Common myeloid progenitor, CD34-positive (primary cell): Measurements from ENCODE around the gene LRPPRC.
A peak's percentile ranks its signal among the peaks of the same experiment; 100 is the strongest.

Experiments used
- CTCF ChIA-PET: fragments of 350-600 bp; sonication (Branson Sonifier 250); formaldehyde crosslinking; loops from one replicate; lab custom pipeline; 2021; ENCODE audit warnings: antibody characterized with exemption; lab: Charles Lee
- POLR2A ChIA-PET: fragments of 350-600 bp; sonication (Branson Sonifier 250); formaldehyde crosslinking; loops from one replicate; lab custom pipeline; 2021; ENCODE audit warnings: antibody characterized with exemption; lab: Charles Lee
- DNase-seq, 3 donors: peaks; one replicate each; pipeline versions ENCODE4 v3.0.0 to v3.0.0-alpha.2; 2013
- H3K27ac ChIP-seq, 2 experiments: 1 replicate in 1 of 2; 2 replicates in 1 of 2; pipeline ENCODE4 v1.7.0; 2013; ENCODE audit warnings: inconsistent platforms in 2 of 2, low read length in 2 of 2, mild to moderate bottlenecking in 2 of 2, low read depth in 1 of 2, moderate library complexity in 1 of 2; ENCODE audit not compliant: severe bottlenecking in 2 of 2, insufficient read depth in 1 of 2, poor library complexity in 1 of 2
- H3K27me3 ChIP-seq, 5 experiments: replicated peaks in 2 of 5; 1 replicate in 3 of 5; 2 replicates in 2 of 5; pipeline versions ENCODE4 v1.6.1 to v1.7.0; 2013; ENCODE audit warnings: low read length in 4 of 5, mild to moderate bottlenecking in 2 of 5, moderate library complexity in 2 of 5, inconsistent platforms in 1 of 5; ENCODE audit not compliant: insufficient read depth in 5 of 5, control insufficient read depth in 4 of 5
- H3K36me3 ChIP-seq, 4 experiments: 1 replicate in 2 of 4; 2 replicates in 2 of 4; pipeline versions ENCODE4 v1.6.1 to v1.7.0; 2013; ENCODE audit warnings: low read length in 3 of 4, control low read depth in 1 of 4, mild to moderate bottlenecking in 1 of 4; ENCODE audit not compliant: control insufficient read depth in 4 of 4, insufficient read depth in 4 of 4
- H3K4me1 ChIP-seq, 4 experiments: 1 replicate in 3 of 4; 2 replicates in 1 of 4; pipeline versions ENCODE4 v1.6.1 to v1.7.1; 2013; ENCODE audit warnings: low read length in 3 of 4, mild to moderate bottlenecking in 3 of 4, control low read depth in 1 of 4, inconsistent platforms in 1 of 4, moderate library complexity in 1 of 4; ENCODE audit not compliant: control insufficient read depth in 4 of 4, insufficient read depth in 4 of 4; ENCODE audit errors: control extremely low read depth in 1 of 4
- H3K4me3 ChIP-seq, 7 experiments: 1 replicate in 4 of 7; 2 replicates in 3 of 7; pipeline versions ENCODE4 v1.5.1 to v1.7.0; 2013; ENCODE audit warnings: mild to moderate bottlenecking in 7 of 7, low read length in 6 of 7, moderate library complexity in 6 of 7, inconsistent platforms in 2 of 7, low read depth in 2 of 7, control low read depth in 1 of 7; ENCODE audit not compliant: insufficient read depth in 4 of 7, control insufficient read depth in 1 of 7; ENCODE audit errors: extremely low read depth in 1 of 7
- H3K9me3 ChIP-seq, 5 experiments: 1 replicate in 4 of 5; 2 replicates in 1 of 5; pipeline versions ENCODE4 v1.6.1 to v1.7.1; 2013; ENCODE audit warnings: low read length in 4 of 5, mild to moderate bottlenecking in 2 of 5, inconsistent platforms in 1 of 5, low read depth in 1 of 5, moderate library complexity in 1 of 5; ENCODE audit not compliant: control insufficient read depth in 4 of 5, insufficient read depth in 2 of 5; ENCODE audit errors: control extremely low read depth in 1 of 5
- WGBS: methylation state at CpG from one replicate; pipeline ENCODE4 v1.1.5; 2013; ENCODE audit not compliant: insufficient coverage; 5-methylcytosine and 5-hydroxymethylcytosine counted together

LRPPRC gene

DNA sequence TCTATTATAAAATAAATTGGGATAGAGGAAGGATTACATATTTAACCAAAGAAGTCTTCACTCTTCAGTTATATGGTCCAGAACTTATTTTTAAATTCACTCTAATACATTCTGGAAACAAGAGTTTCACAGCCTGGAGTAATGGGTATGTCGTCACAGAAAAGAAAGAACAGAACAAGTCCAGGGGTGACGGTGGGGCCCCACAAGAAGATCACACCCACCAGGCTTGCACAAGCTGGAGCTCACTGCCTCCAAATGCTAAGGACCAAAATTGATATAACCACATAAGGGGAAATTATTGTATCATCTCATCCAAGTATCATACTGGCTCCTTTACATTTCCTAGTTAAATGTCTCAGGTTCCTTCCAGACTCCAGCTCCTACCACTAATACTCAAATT lies 11.3 kb downstream of the LRPPRC start:
- no peak overlapping the region for H3K4me3 ChIP-seq
- WGBS: 84% methylated on average over 2 of the region's 2 CpGs
- no peaks in the 10 kb centered on the region for H3K27me3 ChIP-seq
- H3K9me3 ChIP-seq: no peaks in the 10 kb centered on the region
- no peak for DNase-seq
- H3K36me3 ChIP-seq: peaks cover 10 to 51% (median 18%) of the 10 kb centered on the region in 4 experiments
- CTCF ChIA-PET: interaction anchor here (0.7 to 0.9 kb wide), 2 partner anchors 10 to 26 kb away, joined by 3 read pairs; no protein-coding TSS in a partner anchor
- POLR2A ChIA-PET: interaction anchor here (0.6 kb wide), 1 partner anchor 1752 kb away, joined by 3 read pairs; no protein-coding TSS in a partner anchor
- no peak overlapping the region for H3K27ac ChIP-seq
- H3K4me1 ChIP-seq: no peaks in the 10 kb centered on the region

DNA sequence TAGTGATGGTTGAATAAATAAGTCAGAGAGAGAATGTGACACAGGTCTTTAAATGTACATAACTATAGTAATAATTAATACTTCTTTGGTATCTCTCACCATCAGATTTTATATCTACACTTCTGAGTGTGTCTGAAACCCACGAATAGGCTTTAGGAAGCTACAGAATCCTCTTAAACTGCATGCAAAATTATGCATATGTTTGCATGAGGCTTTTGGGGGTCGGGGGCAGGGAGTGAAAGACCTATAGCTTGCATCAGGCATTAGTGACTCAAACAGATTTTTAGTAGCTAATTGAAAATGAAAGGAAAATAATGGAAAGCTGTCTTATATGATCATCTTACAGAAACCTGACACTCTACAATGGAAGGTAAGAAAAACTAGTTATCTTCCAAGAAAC lies 14.9 kb downstream of the LRPPRC start:
- Histone ChIP-seq H3K4me1 (no peaks in the 10 kb centered on the region), H3K36me3 (peaks cover 10 to 54% (median 36%) of the 10 kb centered on the region in 4 experiments), H3K9me3 (no peaks in the 10 kb centered on the region), H3K27ac (no peak overlapping the region), H3K27me3 (no peaks in the 10 kb centered on the region), H3K4me3 (no peak overlapping the region)
- WGBS: 100% methylated on average over 1 of the region's 2 CpGs
- ChIA-PET POLR2A (no interaction called here), CTCF (interaction anchor here (0.9 to 1.4 kb wide), 3 partner anchors 10 to 265 kb away, joined by 3 to 5 read pairs (median 3); no protein-coding TSS in a partner anchor)
- DNase-seq: no peak

DNA sequence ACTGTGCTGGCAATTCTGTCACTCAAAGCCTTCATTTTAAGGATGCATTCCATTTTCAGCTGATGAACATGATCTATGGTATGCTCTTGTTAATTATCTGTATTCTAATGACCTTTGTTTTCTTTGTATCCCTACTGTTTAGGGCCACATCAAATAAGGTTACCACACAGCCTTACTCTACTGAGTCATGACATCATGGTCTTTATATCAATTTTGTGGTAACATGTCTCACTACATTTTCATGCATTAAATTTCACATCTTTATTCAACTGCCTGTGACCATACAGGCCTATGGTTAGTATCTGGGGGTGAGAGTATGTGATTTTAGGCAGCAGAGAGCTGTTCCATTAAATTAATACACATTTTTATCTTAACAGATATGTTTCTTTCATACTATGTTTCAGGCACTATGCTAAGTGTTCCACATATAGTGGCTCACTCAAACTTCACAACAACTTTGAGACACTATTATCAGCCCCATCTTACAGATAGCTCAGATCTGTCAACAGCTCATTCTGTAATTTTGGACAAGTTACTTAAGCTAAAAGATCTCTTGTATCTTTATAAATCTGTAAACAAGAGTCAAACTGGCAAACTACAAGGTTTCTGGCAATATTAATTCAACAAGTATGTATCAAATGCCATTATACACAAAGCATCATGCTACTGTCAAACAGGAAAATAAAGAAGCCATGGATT lies 18.0 kb downstream of the LRPPRC start:
- no peaks in the 10 kb centered on the region for H3K27me3 ChIP-seq
- H3K4me3 ChIP-seq: no peak overlapping the region
- H3K9me3 ChIP-seq: no peaks in the 10 kb centered on the region
- no peaks in the 10 kb centered on the region for H3K4me1 ChIP-seq
- no peak for DNase-seq
- H3K27ac ChIP-seq: no peak overlapping the region
- ChIA-PET POLR2A (no interaction called here), CTCF (no interaction called here)
- peaks cover 26 to 77% (median 54%) of the 10 kb centered on the region in 4 experiments for H3K36me3 ChIP-seq

DNA sequence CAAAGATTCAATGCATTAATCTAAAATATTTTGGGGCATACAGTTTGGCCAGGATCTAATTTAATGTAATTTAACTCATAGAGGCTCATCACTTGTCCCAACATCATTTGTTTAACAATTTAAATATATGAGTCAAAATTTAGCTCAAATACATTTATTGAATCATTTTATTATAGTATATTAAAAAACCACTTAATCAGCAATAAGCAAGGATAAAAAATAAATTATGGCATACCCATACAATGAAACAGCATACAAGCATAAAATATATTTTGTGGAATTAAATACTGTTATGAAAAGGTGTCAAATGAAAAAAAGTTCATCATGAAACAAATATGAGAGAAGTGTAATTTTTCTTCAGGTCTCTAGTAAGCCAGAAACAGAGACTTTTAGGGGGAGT lies 34.9 kb downstream of the LRPPRC start:
- Histone ChIP-seq H3K4me3 (no peak overlapping the region), H3K9me3 (no peaks in the 10 kb centered on the region), H3K27ac (no peak overlapping the region), H3K27me3 (no peaks in the 10 kb centered on the region), H3K36me3 (peaks cover 33 to 93% (median 61%) of the 10 kb centered on the region in 4 experiments), H3K4me1 (no peaks in the 10 kb centered on the region)
- ChIA-PET POLR2A (no interaction called here), CTCF (interaction anchor here (1.3 kb wide), 1 partner anchor 13 kb away, joined by 3 read pairs; no protein-coding TSS in a partner anchor)
- no peak for DNase-seq

DNA sequence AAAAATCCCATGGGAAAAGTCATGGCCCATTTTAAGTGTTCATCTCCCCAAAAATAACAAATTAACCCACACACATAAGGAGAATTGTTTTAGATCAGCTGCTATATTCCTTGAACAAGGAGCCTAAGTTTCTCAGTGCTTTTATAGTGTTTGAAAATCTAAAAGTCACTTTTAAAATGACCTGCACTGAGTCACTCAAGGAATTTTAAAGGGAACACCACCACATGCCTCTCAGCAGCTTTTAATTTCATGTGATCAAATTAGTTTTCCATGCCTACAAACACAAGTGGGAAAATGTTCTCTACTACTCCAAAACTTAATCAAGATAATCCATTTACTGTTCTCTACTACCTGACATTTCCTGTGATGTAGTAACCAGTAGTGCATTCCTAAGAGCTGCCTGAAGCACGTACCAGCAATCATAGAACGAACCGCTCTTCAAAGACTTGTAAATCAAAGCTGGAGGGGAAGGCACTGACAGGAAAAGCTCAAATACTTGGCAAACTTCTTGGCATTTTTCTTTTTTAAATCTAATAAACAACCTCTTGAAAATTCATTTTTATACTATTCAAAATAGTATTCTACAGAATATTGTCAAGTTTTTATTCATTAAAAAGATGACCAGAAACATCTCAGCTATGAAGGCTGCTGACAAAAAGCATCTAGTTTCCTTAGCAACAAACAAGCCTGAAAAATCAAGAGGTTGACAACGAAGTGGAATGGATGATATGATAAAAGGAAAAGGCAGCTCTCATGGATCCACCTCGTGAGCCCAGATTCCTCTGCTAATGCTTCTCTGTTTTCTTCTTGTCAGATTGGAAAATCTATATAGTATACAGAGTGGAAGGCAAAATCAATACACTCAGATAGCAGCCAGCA lies 37.2 kb downstream of the LRPPRC start:
- POLR2A ChIA-PET: no interaction called here

DNA sequence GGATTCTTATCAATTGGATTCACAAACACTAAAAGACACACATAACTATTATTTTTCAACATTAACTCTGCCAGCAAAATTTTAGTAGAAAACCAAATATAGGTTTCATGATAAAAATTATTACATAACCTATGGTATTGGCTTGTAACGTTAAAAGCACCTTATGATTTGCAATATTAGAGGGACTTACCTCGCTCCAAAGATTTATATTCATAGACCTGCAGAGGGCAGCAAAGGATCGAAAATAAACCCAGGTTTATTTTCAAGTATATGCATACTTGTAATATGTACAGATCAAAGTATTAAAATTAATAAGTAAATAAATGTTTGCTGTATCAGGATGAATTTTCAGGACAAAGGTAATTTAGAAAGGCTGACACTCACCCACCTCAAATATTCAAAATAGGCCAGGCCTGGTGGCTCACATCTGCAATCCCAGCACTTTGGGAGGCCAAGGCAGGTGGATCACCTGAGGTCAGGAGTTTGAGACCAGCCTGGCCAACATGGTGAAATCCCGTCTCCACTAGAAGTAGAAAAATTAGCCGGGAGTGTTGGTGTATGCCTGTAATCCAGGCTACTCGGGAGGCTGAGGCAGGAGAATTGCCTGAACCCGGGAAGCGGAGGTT lies 45.3 kb downstream of the LRPPRC start:
- Histone ChIP-seq H3K4me3 (no peak overlapping the region), H3K4me1 (no peaks in the 10 kb centered on the region), H3K27me3 (no peaks in the 10 kb centered on the region), H3K9me3 (no peaks in the 10 kb centered on the region), H3K36me3 (peaks cover 21 to 81% (median 47%) of the 10 kb centered on the region in 4 experiments), H3K27ac (no peak overlapping the region)
- CTCF ChIA-PET: interaction anchor here (0.9 to 1.6 kb wide), 5 partner anchors 8 to 47 kb away, joined by 3 to 4 read pairs (median 3); no protein-coding TSS in a partner anchor
- POLR2A ChIA-PET: no interaction called here
- DNase-seq: peak; percentile 64 to 77 (median 75)
- 94% methylated on average over 5 of the region's 8 CpGs for WGBS

More for the DNA sequence above, 37.2 kb downstream of the LRPPRC start:
- no peak for DNase-seq
- 83% methylated on average over 3 of the region's 5 CpGs for WGBS
- peaks cover 33 to 93% (median 64%) of the 10 kb centered on the region in 4 experiments for H3K36me3 ChIP-seq
- no peak overlapping the region for H3K27ac ChIP-seq
- CTCF ChIA-PET: interaction anchor here (0.8 kb wide), 1 partner anchor 26 kb away, joined by 3 read pairs; no protein-coding TSS in a partner anchor
- no peaks in the 10 kb centered on the region for H3K4me1 ChIP-seq
- no peak overlapping the region for H3K4me3 ChIP-seq
- no peaks in the 10 kb centered on the region for H3K27me3 ChIP-seq
- no peaks in the 10 kb centered on the region for H3K9me3 ChIP-seq
